ENCODE data around the gene SOX5.

Gene SOX5

DNA sequence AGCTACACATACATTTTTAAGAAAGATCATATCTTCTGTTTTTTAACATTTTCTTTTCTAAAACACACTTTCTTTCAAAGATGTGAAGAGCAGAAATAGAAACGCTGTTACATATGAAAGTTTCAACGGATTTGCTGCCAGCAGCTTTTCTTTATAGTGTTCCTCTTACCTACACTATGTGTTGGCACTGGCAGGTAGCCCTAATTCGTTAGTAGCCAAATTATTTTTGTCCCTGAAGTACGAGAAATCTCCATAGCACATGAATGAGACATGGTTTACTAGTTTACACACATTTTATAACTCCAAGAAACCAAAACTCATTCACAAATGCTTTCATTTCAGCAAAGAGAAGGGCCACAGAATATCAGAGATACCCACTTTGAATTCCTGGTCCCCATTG is 6.6 kb downstream of the SOX5 start:
- no peaks in the 10 kb centered on the region for H4K20me1 ChIP-seq (ENCODE audit: insufficient read depth, low read length, poor library complexity, severe bottlenecking)
- no peaks in the 10 kb centered on the region for H3K4me1 ChIP-seq (ENCODE audit: insufficient read depth, low read length, poor library complexity, severe bottlenecking)
- no peaks in the 10 kb centered on the region for H3K27me3 ChIP-seq (ENCODE audit: insufficient read depth, low read length, poor library complexity, severe bottlenecking)

DNA sequence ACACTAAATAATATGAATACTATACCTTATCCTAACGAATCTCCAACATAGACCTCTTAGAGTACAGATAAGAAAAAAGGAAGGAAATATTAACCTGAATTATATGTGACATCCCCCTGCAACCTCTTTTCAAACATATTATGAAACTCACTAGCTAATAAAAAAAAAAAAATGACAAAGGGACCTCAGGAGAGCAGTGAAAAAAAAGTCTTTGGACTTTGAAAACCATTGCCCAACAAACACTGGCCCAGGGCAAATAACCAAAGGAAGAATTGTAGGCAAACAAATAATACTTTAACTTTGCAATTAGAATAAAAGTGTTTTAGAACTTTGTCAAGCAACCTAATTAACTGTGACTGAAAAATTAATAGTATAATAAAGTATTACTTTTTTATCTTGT is 7.7 kb downstream of the SOX5 start:
- H3K4me2 ChIP-seq (ENCODE audit: low read depth, low read length, poor library complexity, severe bottlenecking), result no peak overlapping the region

More for the DNA sequence above, 6.6 kb downstream of the SOX5 start:
- Histone ChIP-seq H2AFZ (ENCODE audit: low read length) (no peak overlapping the region), H3F3A (ENCODE audit: low read depth) (no peaks in the 10 kb centered on the region), H3K9me3 (ENCODE audit: insufficient read depth, low read depth, low read length) (no peaks in the 10 kb centered on the region), H3K79me2 (ENCODE audit: insufficient read depth, low read length) (no peaks in the 10 kb centered on the region), H3K36me3 (ENCODE audit: insufficient read depth, low read length) (no peaks in the 10 kb centered on the region), H3K4me3 (ENCODE audit: low read length, poor library complexity, severe bottlenecking) (no peak overlapping the region), H3K4me2 (ENCODE audit: low read depth, low read length, poor library complexity, severe bottlenecking) (no peak overlapping the region), H3K9ac (ENCODE audit: low read depth, low read length, poor library complexity, severe bottlenecking) (no peak overlapping the region), H3K9me2 (replicated peaks; ENCODE audit: low read depth, low read length) (no peaks in the 10 kb centered on the region)
- TF ChIP-seq, protein P1, sequence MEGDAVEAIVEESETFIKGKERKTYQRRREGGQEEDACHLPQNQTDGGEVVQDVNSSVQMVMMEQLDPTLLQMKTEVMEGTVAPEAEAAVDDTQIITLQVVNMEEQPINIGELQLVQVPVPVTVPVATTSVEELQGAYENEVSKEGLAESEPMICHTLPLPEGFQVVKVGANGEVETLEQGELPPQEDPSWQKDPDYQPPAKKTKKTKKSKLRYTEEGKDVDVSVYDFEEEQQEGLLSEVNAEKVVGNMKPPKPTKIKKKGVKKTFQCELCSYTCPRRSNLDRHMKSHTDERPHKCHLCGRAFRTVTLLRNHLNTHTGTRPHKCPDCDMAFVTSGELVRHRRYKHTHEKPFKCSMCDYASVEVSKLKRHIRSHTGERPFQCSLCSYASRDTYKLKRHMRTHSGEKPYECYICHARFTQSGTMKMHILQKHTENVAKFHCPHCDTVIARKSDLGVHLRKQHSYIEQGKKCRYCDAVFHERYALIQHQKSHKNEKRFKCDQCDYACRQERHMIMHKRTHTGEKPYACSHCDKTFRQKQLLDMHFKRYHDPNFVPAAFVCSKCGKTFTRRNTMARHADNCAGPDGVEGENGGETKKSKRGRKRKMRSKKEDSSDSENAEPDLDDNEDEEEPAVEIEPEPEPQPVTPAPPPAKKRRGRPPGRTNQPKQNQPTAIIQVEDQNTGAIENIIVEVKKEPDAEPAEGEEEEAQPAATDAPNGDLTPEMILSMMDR (conservative IDR thresholded peaks at IDR 0.05; ENCODE audit: low read length), result no peak
- no peak for TF ChIP-seq EZH2phosphoT487 (IDR thresholded peaks at IDR 0.05; ENCODE audit: borderline replicate concordance)

DNA sequence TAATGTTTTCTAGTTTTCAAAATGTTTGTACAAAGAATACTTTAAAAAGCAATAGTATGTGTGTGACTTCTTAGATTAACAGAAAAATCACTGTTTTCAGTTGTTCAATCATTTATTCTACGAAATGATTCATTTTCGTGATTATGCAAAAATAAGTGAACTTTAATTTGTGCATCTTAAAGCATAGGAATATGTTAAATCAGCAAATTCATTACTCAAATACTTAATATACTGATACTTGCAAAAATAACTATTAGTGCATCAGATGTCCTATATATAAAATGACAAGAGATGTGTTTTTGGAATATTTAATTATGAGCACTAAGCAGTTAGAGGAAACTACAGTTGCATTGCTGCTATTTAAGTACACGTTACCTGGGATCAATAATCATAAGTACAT is 11.0 kb downstream of the SOX5 start:
- Histone ChIP-seq H3K27me3 (ENCODE audit: insufficient read depth, low read length, poor library complexity, severe bottlenecking) (no peaks in the 10 kb centered on the region), H4K20me1 (ENCODE audit: insufficient read depth, low read length, poor library complexity, severe bottlenecking) (no peaks in the 10 kb centered on the region), H3K9ac (ENCODE audit: low read depth, low read length, poor library complexity, severe bottlenecking) (no peak overlapping the region), H2AFZ (ENCODE audit: low read length) (no peak overlapping the region), H3K4me3 (ENCODE audit: low read length, poor library complexity, severe bottlenecking) (no peak overlapping the region), H3K4me2 (ENCODE audit: low read depth, low read length, poor library complexity, severe bottlenecking) (no peak overlapping the region), H3K9me2 (replicated peaks; ENCODE audit: low read depth, low read length) (no peaks in the 10 kb centered on the region), H3K9me3 (ENCODE audit: insufficient read depth, low read depth, low read length) (no peaks in the 10 kb centered on the region), H3K36me3 (ENCODE audit: insufficient read depth, low read length) (no peaks in the 10 kb centered on the region), H3F3A (ENCODE audit: low read depth) (no peaks in the 10 kb centered on the region), H3K79me2 (ENCODE audit: insufficient read depth, low read length) (no peaks in the 10 kb centered on the region), H3K4me1 (ENCODE audit: insufficient read depth, low read length, poor library complexity, severe bottlenecking) (peaks cover 3% of the 10 kb centered on the region)
- no peak for TF ChIP-seq EZH2phosphoT487 (IDR thresholded peaks at IDR 0.05; ENCODE audit: borderline replicate concordance)
- TF ChIP-seq, protein P1 (conservative IDR thresholded peaks at IDR 0.05; ENCODE audit: low read length), result no peak

More for the DNA sequence above, 7.7 kb downstream of the SOX5 start:
- Histone ChIP-seq H3K4me1 (ENCODE audit: insufficient read depth, low read length, poor library complexity, severe bottlenecking) (no peaks in the 10 kb centered on the region), H3K36me3 (ENCODE audit: insufficient read depth, low read length) (no peaks in the 10 kb centered on the region), H3F3A (ENCODE audit: low read depth) (no peaks in the 10 kb centered on the region), H3K9me3 (ENCODE audit: insufficient read depth, low read depth, low read length) (no peaks in the 10 kb centered on the region), H3K9me2 (replicated peaks; ENCODE audit: low read depth, low read length) (no peaks in the 10 kb centered on the region), H3K27me3 (ENCODE audit: insufficient read depth, low read length, poor library complexity, severe bottlenecking) (no peaks in the 10 kb centered on the region), H3K4me3 (ENCODE audit: low read length, poor library complexity, severe bottlenecking) (no peak overlapping the region), H4K20me1 (ENCODE audit: insufficient read depth, low read length, poor library complexity, severe bottlenecking) (no peaks in the 10 kb centered on the region), H3K9ac (ENCODE audit: low read depth, low read length, poor library complexity, severe bottlenecking) (no peak overlapping the region), H3K79me2 (ENCODE audit: insufficient read depth, low read length) (no peaks in the 10 kb centered on the region), H2AFZ (ENCODE audit: low read length) (no peak overlapping the region)
- no peak for TF ChIP-seq EZH2phosphoT487 (IDR thresholded peaks at IDR 0.05; ENCODE audit: borderline replicate concordance)
- TF ChIP-seq, protein P1 (conservative IDR thresholded peaks at IDR 0.05; ENCODE audit: low read length), result no peak
